K562 (cell line): Measurements from ENCODE around the gene ABCG1.

Experiments used
- SAFB ChIP-seq: fragments of 200-400 bp; formaldehyde crosslinking; IDR thresholded peaks from 2 replicates; pipeline ENCODE4 v1.6.1; 2017; ENCODE audit warnings: low read depth, low read length, borderline replicate concordance
- SOX6 ChIP-seq: fragments of 450-650 bp; IDR thresholded peaks from 2 replicates; pipeline ENCODE4 v1.6.1; 2014; ENCODE audit warnings: mild to moderate bottlenecking
- TF ChIP-seq, protein P1 (sequence below), 3 experiments: IDR thresholded peaks in 2 of 3; conservative IDR thresholded peaks in 1 of 3; 2 replicates each; pipeline ENCODE4 v1.5.1; 2011 to 2012; ENCODE audit warnings: low read length in 3 of 3, mild to moderate bottlenecking in 3 of 3, control low read depth in 2 of 3, improper control_type of control experiment in 1 of 3, inconsistent platforms in 1 of 3, low read depth in 1 of 3, mixed read lengths in 1 of 3, moderate library complexity in 1 of 3; ENCODE audit not compliant: insufficient read depth in 2 of 3

DNA sequence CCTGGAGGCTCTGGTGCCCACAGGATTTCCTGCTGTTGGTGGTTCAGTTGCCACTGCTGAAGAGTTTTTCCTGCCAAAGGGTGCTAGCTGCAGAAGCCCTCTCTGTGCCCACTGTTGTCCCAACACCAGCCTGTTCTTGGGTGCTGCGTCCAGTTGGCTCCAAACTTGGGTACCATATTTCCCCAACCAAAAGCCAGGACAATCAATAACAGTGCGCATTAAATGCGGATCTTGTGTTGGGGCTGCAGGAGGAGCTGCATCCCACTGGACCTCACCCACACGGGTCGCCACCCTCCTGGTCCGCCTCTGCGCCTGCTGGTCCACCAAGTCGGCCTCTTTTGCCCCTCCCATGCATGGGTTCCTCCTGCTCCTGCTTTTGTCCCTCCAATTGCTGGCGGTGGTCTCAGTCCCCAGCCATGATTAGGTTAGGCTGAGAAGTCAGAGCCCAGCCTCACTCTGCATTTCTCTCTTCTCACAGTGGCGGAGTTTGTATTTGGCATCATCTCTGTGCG lies 9.8 kb downstream of the ABCG1 start:
- no peak for TF ChIP-seq SAFB
- TF ChIP-seq, protein P1, sequence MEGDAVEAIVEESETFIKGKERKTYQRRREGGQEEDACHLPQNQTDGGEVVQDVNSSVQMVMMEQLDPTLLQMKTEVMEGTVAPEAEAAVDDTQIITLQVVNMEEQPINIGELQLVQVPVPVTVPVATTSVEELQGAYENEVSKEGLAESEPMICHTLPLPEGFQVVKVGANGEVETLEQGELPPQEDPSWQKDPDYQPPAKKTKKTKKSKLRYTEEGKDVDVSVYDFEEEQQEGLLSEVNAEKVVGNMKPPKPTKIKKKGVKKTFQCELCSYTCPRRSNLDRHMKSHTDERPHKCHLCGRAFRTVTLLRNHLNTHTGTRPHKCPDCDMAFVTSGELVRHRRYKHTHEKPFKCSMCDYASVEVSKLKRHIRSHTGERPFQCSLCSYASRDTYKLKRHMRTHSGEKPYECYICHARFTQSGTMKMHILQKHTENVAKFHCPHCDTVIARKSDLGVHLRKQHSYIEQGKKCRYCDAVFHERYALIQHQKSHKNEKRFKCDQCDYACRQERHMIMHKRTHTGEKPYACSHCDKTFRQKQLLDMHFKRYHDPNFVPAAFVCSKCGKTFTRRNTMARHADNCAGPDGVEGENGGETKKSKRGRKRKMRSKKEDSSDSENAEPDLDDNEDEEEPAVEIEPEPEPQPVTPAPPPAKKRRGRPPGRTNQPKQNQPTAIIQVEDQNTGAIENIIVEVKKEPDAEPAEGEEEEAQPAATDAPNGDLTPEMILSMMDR (IDR thresholded peaks at IDR 0.05 in 2 of 3, conservative IDR thresholded peaks at IDR 0.05 in 1 of 3; ENCODE audit: insufficient read depth in 2 of 3, low read depth in 1 of 3, low read length in 3 of 3), result no peak
- TF ChIP-seq SOX6, result no peak
